ENCODE results near the gene TUBGCP3. TPM values are rescaled to one million over a fixed set of nuclear protein-coding genes. Genes with fewer than 3 reads are reported as not detected.

The TUBGCP3 gene
- total and polyA plus RNA-seq, 12 donors = 12.2 to 34.0 (median 21.5) TPM

DNA sequence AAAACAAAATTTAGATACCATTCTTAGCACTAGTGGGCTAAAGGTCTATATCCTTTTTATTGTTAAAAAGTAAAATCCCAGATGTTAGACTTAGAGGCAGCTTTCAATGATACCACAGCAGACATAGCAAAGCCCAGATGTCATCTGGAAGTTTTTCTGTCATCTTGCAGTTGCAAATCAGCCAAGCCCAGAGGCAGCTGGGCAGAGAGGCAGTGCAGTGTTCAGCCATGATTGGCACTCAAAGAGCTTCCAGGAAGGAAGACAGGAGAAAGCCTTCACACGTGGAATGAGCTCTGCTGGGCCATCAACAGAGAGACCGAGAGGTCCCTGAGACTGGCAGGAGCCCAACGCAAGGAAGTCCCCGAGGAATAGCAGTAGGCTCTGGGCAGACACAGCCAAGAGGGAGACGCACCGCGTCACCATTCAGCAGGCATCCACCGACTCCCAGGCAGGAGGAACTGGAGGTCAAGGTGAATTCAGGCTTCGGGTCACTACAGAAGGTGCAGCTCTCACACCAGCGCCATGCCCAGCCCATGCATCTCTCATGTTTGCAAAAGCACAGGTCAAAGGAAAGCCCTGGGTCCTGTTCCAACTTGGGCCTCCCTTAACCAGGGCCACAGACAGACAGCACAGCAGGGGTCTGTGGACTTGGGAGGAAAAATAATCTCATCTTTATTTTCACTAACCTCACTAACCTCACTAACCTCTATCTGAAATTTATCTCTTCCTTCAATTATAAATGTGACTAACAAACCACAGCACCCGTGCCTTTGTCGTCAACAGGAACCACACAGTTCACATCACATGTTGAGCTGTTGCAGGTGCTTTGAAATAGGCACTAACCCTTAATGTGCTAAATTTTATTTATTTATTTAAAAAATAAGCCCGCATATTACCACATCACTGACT is 54.9 kb downstream of the TUBGCP3 start:
- TF ChIP-seq CTCF (IDR thresholded peaks at IDR 0.05) (no peak), POLR2A (IDR thresholded peaks at IDR 0.05) (no peak)
- WGBS, 4 donors = 75 to 90% (median 84%) methylated on average over 9 to 13 of the region's 13 CpGs
- no peak overlapping the region for H3K4me3 ChIP-seq
- no peak for DNase-seq
- H3K27me3 ChIP-seq = no peaks in the 10 kb centered on the region
- H3K9me3 ChIP-seq (replicated peaks in 1 of 3) = no peaks in the 10 kb centered on the region
- intact Hi-C loops (cut with DNase I) = no loop called here
- no peaks in the 10 kb centered on the region for H3K36me3 ChIP-seq (replicated peaks in 1 of 2)
- H3K27ac ChIP-seq = no peak overlapping the region
- no peaks in the 10 kb centered on the region for H3K4me1 ChIP-seq (replicated peaks in 1 of 2)

DNA sequence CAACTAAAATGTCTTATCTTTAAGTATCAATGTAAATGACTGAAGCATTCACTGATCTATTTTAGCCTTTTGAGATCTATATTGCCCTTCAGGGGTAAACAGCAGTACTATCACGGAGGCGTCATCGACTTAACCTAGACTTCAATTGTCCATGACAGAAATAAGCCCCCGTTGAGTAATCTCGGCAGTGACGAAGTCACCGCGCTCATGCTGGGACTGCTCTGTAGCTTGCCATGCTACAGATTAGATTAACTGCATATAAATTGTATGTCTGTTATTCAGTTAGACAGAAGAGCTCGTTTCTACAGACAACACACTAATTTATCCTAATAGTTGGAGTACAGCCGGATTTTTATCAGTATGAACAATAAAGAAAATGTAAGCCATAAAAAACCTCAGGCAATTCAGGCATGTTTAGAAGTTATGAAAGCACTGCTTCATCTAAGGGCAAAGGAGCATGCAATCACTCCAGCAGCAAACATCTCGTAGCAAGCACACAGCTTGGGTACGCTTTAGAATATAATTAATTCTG is 56.6 kb downstream of the TUBGCP3 start:
- H3K4me1 ChIP-seq (replicated peaks in 1 of 2) = no peaks in the 10 kb centered on the region
- H3K9me3 ChIP-seq (replicated peaks in 1 of 3) = no peaks in the 10 kb centered on the region
- TF ChIP-seq POLR2A (IDR thresholded peaks at IDR 0.05) (no peak), CTCF (IDR thresholded peaks at IDR 0.05) (no peak)
- intact Hi-C loops (cut with DNase I) = no loop called here
- DNase-seq = no peak
- 78 to 86% (median 83%) methylated on average over 12 of the region's 12 CpGs for WGBS, 4 donors
- H3K36me3 ChIP-seq (replicated peaks in 1 of 2) = no peaks in the 10 kb centered on the region
- H3K27ac ChIP-seq = no peak overlapping the region
- no peaks in the 10 kb centered on the region for H3K27me3 ChIP-seq
- H3K4me3 ChIP-seq = no peak overlapping the region

DNA sequence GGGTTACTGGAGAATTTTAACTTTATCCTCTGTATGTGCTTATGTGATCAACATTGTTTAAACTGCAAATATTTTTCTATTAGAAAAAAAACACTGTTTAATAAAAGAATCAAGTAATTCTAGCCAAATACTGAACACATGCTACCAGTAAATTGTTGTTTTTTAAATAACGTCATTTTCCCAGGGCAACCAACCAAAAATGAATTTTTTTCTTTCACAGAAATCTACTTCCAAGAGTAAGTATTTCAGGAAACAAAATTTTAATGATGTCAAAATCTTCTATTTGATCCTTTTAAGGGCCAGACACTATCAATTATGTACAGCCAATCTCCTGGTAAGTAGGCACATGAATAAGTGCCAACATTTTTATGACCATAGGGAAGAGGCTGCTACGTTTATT is 57.1 kb downstream of the TUBGCP3 start:
- 58 to 80% (median 71%) methylated on average over 2 of the region's 2 CpGs for WGBS, 4 donors
- H3K4me1 ChIP-seq (replicated peaks in 1 of 2) = no peaks in the 10 kb centered on the region
- H3K27me3 ChIP-seq = no peaks in the 10 kb centered on the region
- intact Hi-C loops (cut with DNase I) = no loop called here
- no peak overlapping the region for H3K27ac ChIP-seq
- H3K36me3 ChIP-seq (replicated peaks in 1 of 2) = no peaks in the 10 kb centered on the region
- TF ChIP-seq CTCF (IDR thresholded peaks at IDR 0.05) (no peak), POLR2A (IDR thresholded peaks at IDR 0.05) (no peak)
- H3K4me3 ChIP-seq = no peak overlapping the region
- H3K9me3 ChIP-seq (replicated peaks in 1 of 3) = no peaks in the 10 kb centered on the region
- DNase-seq = no peak

- no peaks in the 10 kb centered on the region for H3K4me1 ChIP-seq (replicated peaks in 1 of 2)
- H3K27ac ChIP-seq = no peak overlapping the region
- no peaks in the 10 kb centered on the region for H3K9me3 ChIP-seq (replicated peaks in 1 of 3)
- H3K36me3 ChIP-seq (replicated peaks in 1 of 2) = peaks cover 0 to 5% of the 10 kb centered on the region in 2 donors
- H3K27me3 ChIP-seq = no peaks in the 10 kb centered on the region
- intact Hi-C loops (cut with DNase I) = no loop called here
- H3K4me3 ChIP-seq = no peak overlapping the region
- TF ChIP-seq CTCF (IDR thresholded peaks at IDR 0.05) (no peak), POLR2A (IDR thresholded peaks at IDR 0.05) (no peak)
- 92 to 98% (median 96%) methylated on average over 8 of the region's 8 CpGs for WGBS, 4 donors
- DNase-seq = no peak
These were observed 58.7 kb downstream of the TUBGCP3 start for GRCh38 chr13:112529216-112529615.
